Bronchial epithelial cell (primary cell): Measurements from ENCODE around the gene CUZD1. TPM values are rescaled to one million over a fixed set of nuclear protein-coding genes. Genes with fewer than 3 reads are reported as not detected.
A peak's percentile ranks its signal among the peaks of the same experiment; 100 is the strongest.
"Not testable (repeated sequence)": the region's sequence is repeated elsewhere in the genome, so short reads cannot be mapped to it uniquely, and the experiment has no call there.

Experiments used
- DNase-seq: peaks from one replicate; pipeline ENCODE4 v3.0.0-alpha.2; 2010; ENCODE audit warnings: low read depth
- FAIRE-seq: peaks from 2 replicates; lab custom pipeline; 2011; peaks lifted over from hg19 to GRCh38; lab: Jason Lieb, UNC
- H3K27me3 ChIP-seq: 2 replicates; pipeline ENCODE4 v1.5.1; 2011; ENCODE audit warnings: low read length; ENCODE audit not compliant: control insufficient read depth, insufficient read depth
- H3K36me3 ChIP-seq: 2 replicates; pipeline ENCODE4 v1.5.1; 2011; ENCODE audit warnings: low read length; ENCODE audit not compliant: control insufficient read depth, insufficient read depth
- H3K4me3 ChIP-seq: 2 replicates; pipeline ENCODE4 v1.5.1; 2011; ENCODE audit warnings: mild to moderate bottlenecking, low read depth, low read length, control low read depth
- total RNA-seq: library from RNA; depleted of rRNA; stranded (reverse); fragments of >200 nt; gene quantifications from 2 replicates; pipeline ENCODE4 v1.2.1, GENCODE V29; 2014
- TF ChIP-seq, protein P1 (sequence below): IDR thresholded peaks from 2 replicates; pipeline ENCODE4 v1.5.1; 2011; ENCODE audit warnings: mild to moderate bottlenecking, moderate library complexity, low read length, control low read depth, inconsistent platforms; ENCODE audit not compliant: insufficient read depth, severe bottlenecking

The CUZD1 gene
- total RNA-seq, 1 donor from 2014 or later, result 0.79 TPM

DNA sequence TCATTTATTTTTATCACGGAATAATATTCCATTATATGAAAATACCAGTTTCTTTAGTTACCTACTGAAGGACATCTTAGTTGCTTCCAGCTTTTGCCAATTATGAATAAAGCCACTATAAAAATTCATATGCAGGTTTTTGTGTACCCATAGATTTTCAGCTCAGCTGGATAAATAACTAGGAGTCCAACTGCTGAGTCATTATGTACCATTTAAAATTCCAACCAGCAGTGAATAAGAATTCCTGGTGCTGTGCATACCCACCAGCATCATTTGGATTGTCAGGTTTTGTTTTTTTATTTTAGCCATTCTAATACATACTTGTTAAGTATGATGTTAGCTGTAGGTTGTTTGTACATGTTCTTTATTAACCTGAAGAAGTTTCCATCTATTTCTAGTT is 19.2 kb upstream of the CUZD1 start:
- Histone ChIP-seq H3K4me3 (no peak overlapping the region), H3K27me3 (no peaks in the 10 kb centered on the region), H3K36me3 (no peaks in the 10 kb centered on the region)
- TF ChIP-seq, protein P1, sequence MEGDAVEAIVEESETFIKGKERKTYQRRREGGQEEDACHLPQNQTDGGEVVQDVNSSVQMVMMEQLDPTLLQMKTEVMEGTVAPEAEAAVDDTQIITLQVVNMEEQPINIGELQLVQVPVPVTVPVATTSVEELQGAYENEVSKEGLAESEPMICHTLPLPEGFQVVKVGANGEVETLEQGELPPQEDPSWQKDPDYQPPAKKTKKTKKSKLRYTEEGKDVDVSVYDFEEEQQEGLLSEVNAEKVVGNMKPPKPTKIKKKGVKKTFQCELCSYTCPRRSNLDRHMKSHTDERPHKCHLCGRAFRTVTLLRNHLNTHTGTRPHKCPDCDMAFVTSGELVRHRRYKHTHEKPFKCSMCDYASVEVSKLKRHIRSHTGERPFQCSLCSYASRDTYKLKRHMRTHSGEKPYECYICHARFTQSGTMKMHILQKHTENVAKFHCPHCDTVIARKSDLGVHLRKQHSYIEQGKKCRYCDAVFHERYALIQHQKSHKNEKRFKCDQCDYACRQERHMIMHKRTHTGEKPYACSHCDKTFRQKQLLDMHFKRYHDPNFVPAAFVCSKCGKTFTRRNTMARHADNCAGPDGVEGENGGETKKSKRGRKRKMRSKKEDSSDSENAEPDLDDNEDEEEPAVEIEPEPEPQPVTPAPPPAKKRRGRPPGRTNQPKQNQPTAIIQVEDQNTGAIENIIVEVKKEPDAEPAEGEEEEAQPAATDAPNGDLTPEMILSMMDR, result no peak
- peak; percentile 62 for DNase-seq
- no peak for FAIRE-seq

DNA sequence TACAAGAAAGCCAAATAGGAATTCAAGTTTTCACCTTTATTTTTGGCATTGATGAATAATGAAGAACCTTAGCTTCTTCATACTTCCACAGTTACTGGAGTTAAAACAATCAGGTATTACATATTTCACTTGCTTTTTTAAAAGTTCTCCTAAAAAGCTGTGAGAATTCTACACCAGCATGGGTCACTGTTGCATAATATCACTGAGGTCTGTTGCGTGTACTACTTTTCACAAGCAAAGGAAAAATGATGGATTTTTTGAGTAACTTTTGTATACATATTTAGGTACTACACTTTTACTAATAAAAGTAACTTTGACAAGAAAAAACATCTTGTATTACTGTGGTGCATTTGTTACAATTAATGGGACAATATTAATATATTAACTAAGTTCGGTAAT is 18.5 kb upstream of the CUZD1 start:
- no peak overlapping the region for H3K4me3 ChIP-seq
- TF ChIP-seq, protein P1, result no peak
- H3K27me3 ChIP-seq, result no peaks in the 10 kb centered on the region
- no peaks in the 10 kb centered on the region for H3K36me3 ChIP-seq
- FAIRE-seq (no peak), DNase-seq (no peak)

DNA sequence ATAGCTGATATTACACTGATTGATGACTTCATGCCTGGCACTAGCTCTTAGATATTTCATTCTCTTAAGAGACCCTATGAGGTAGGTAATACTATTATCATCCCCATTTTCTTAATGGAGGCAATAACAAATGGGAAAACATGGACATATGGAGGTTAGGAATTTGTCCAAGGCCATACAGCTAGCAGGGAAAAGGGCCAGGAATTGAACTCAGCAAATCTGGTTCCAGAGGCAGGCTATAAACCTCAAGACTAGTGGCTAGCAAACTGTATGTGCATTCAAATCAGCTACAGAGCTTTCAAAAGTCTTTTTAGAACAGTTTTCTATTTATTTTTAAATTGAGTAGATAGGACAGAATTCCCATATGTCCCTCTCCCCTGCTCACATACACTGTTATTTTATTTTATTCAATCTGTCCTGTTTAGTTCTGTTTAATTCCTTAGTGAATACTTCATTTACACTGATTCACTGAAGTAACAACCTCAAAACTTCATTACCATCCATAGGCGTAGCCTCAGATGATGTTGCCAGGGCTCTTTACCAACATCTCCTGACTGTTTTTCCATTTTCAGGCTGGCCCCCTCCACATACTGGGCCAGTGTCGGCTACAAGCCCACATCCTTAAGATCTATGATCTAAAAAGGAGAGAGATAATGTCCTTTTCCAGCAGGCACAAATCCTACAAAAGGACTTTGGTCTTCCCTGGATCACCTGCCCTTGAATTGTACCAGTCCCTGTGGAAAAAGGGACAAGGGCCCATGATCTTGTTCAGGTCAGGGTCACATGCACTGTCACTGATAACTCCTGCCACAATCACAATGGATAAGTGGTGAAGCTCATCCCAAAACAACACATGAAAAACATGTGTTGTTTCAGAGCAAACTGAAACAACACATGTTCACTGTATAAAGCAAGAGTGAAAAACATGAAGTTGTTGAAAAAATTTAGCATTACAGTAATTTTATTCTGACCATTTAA is 17.8 kb upstream of the CUZD1 start:
- Histone ChIP-seq H3K4me3 (no peak overlapping the region), H3K36me3 (no peaks in the 10 kb centered on the region), H3K27me3 (no peaks in the 10 kb centered on the region)
- TF ChIP-seq, protein P1, result no peak
- FAIRE-seq (no peak), DNase-seq (no peak)

DNA sequence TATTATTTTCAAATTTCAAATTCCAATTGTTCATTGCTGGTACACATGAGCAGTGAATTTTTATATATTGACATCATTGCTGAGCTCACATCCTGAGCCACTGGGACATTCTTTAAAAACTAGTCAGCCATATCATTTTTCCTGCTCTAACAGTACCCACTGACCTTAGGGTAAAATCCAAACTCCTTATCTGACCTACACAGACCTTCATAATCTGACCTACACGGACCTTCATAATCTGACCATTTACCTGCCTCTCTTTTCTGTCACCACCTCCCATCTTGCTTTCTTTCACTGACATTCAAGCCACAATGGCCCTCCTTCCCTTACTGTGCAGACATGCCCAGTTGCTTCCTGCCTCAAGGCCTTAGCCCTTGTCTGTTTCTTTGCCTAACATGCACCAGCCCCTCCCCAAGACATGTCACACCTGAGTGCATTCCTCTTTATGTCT is 16.1 kb upstream of the CUZD1 start:
- no peak overlapping the region for H3K4me3 ChIP-seq
- TF ChIP-seq, protein P1, result no peak
- H3K27me3 ChIP-seq, result no peaks in the 10 kb centered on the region
- H3K36me3 ChIP-seq, result no peaks in the 10 kb centered on the region
- DNase-seq (peak; percentile 90), FAIRE-seq (no peak)

DNA sequence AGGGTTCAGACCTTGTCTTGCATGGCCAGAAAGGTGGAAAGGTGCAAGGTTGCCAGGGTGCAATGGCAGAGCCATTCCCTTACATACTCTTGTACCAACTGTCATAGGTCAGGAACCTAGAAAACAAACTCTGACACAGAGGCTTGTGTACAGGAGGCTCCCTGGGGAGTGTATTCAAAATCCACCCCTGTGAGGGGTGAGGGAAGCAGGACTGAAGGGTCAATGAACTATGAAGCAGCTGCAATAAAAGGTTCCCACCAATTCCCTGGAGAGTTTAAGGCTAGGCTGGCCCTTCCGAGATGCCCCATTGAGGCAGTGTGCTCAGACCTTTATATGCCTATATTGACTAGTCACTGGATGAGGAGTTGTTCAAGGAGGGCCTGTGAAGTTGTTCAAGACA is 13.9 kb upstream of the CUZD1 start:
- DNase-seq, result no peak
- no peaks in the 10 kb centered on the region for H3K27me3 ChIP-seq
- no peaks in the 10 kb centered on the region for H3K36me3 ChIP-seq
- no peak for FAIRE-seq
- no peak overlapping the region for H3K4me3 ChIP-seq
- TF ChIP-seq, protein P1, result no peak

DNA sequence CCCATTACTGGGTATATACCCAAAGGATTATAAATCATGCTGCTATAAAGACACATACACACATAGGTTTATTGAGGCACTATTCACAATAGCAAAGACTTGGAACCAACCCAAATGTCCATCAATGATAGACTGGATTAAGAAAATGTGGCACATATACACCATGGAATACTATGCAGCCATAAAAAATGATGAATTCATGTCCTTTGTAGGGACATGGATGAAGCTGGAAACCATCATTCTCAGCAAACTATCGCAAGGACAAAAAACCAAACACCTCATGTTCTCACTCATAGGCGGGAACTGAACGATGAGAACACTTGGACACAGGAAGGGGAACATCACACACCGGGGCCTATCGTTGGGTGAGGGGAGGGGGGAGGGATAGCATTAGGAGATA is 12.4 kb upstream of the CUZD1 start:
- DNase-seq, H3K36me3 ChIP-seq, H3K4me3 ChIP-seq, FAIRE-seq, H3K27me3 ChIP-seq: not testable (repeated sequence)
